ENCODE data around the gene SORBS1. TPM values are rescaled to one million over a fixed set of nuclear protein-coding genes. Genes with fewer than 3 reads are reported as not detected.

SORBS1 gene
- total and polyA plus RNA-seq, 9 of the 15 experiments (the other 6 are each of a cell fraction or from before 2014, with no cell fraction given) = 2.0 to 13.3 (median 6.5) TPM

GRCh38 chr10:95312986-95313495, 248.1 kb downstream of the SORBS1 start:
- no peak for ATAC-seq
- FAIRE-seq = no peak
- BruUV-seq (replicated peaks) = no TSS peak
- WGBS (ENCODE audit: insufficient coverage, low coverage, missing lambda C conversion rate) = 100% methylated on average over 1 of the region's 1 CpG
- POLR2A ChIA-PET = interaction anchor here (1.0 kb wide), 1 partner anchor 12 kb away, joined by 5 read pairs; no protein-coding TSS in a partner anchor
- Histone ChIP-seq H3K27ac (ENCODE audit: extremely low read depth, low read depth, low read length) (no peak overlapping the region), H3K27me3 (ENCODE audit: control insufficient read depth in 2 of 2, insufficient read depth in 2 of 2, low read length in 2 of 2) (no peaks in the 10 kb centered on the region), H2AFZ (ENCODE audit: low read depth, low read length) (no peak overlapping the region), H3K4me2 (ENCODE audit: insufficient read depth, low read length) (no peak overlapping the region), H3K36me3 (ENCODE audit: control insufficient read depth, insufficient read depth, low read length) (no peaks in the 10 kb centered on the region), H3K9me1 (ENCODE audit: control insufficient read depth, insufficient read depth, low read length) (no peaks in the 10 kb centered on the region), H3K4me3 (no peak overlapping the region), H3K9me3 (replicated peaks; ENCODE audit: control insufficient read depth, insufficient read depth, low read depth, low read length) (no peaks in the 10 kb centered on the region), H3K9ac (ENCODE audit: insufficient read depth in 1 of 2, low read depth in 2 of 2, low read length in 2 of 2) (no peak overlapping the region), H4K20me1 (replicated peaks; ENCODE audit: control insufficient read depth, insufficient read depth, low read length) (no peaks in the 10 kb centered on the region), H3K79me2 (ENCODE audit: control insufficient read depth, insufficient read depth, low read length) (no peaks in the 10 kb centered on the region), H3K4me1 (replicated peaks in 1 of 2; ENCODE audit: control insufficient read depth in 2 of 2, insufficient read depth in 2 of 2, low read length in 2 of 2) (peaks cover 3 to 46% of the 10 kb centered on the region in 2 experiments; a peak in 3 of 5 replicates)
- DNase-seq (ENCODE audit: extremely low read depth in 1 of 4, low spot score in 3 of 4) = no peak
- in situ Hi-C loops (cut with MboI) (no loop called here), intact Hi-C loops (cut with micrococcal nuclease) (no loop called here)
- CTCF ChIA-PET (ENCODE audit: low intra/inter-chr PET ratio) = no interaction called here
- TF ChIP-seq USF1 (CRISPR knock-in tag; IDR thresholded peaks at IDR 0.05) (no peak), RBM14 (IDR thresholded peaks at IDR 0.05; ENCODE audit: borderline replicate concordance, insufficient read depth, low read depth, low read length) (no peak), CHD2 (IDR thresholded peaks at IDR 0.05; ENCODE audit: low read depth, low read length) (no peak), ZNF644 (tag; IDR thresholded peaks at IDR 0.05; ENCODE audit: low read depth) (no peak), ZBTB17 (CRISPR knock-in tag; IDR thresholded peaks at IDR 0.05) (no peak), ZMIZ1 (IDR thresholded peaks at IDR 0.05; ENCODE audit: low read depth in 2 of 2, low read length in 2 of 2) (no peak), ZNF318 (IDR thresholded peaks at IDR 0.05; ENCODE audit: borderline replicate concordance in 1 of 2, low read depth in 1 of 2) (no peak)
